ENCODE results near the gene LIN9.
"Not testable (repeated sequence)": the region's sequence is repeated elsewhere in the genome, so short reads cannot be mapped to it uniquely, and the experiment has no call there.

The LIN9 gene

DNA sequence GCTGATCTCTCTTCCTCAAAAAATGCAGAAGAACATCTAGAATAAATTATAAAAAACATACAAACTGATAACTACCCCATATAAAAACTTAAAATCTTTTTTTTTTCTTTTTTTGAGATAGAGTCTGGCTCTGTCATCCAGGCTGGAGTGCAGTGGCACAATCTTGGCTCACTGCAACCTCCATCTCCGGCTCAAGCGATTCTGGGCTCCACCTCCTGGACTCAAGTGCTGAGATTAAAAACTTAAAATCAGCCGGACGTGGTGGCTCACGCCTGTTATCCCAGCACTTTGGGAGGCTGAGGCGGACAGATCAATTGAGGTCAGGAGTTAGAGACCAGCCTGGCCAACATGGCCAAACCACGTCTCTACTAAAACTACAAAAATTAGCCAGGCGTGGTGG, 31.1 kb downstream of the LIN9 start:
- no peak for FAIRE-seq
- no peak for DNase-seq (ENCODE audit: insufficient read length, low spot score)

DNA sequence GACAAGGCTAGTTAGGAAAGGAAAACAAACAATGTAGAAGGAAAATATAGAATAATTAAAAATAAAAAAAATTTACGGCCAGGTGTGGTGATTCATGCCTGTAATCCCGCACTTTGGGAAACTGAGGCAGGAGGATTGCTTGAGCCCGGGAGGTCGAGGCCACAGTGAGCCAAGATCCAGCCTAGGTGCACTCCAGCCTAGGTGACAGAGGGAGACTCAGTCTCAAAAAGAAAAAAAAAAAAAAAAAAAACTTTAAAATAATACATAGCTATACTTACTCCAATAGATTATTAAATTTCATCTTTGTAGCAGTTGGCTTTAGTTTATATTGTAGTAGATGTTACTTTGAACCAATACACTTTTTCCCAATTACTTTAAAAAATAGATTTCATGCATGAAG, 32.0 kb downstream of the LIN9 start:
- no peak for DNase-seq (ENCODE audit: insufficient read length, low spot score)
- no peak for FAIRE-seq

DNA sequence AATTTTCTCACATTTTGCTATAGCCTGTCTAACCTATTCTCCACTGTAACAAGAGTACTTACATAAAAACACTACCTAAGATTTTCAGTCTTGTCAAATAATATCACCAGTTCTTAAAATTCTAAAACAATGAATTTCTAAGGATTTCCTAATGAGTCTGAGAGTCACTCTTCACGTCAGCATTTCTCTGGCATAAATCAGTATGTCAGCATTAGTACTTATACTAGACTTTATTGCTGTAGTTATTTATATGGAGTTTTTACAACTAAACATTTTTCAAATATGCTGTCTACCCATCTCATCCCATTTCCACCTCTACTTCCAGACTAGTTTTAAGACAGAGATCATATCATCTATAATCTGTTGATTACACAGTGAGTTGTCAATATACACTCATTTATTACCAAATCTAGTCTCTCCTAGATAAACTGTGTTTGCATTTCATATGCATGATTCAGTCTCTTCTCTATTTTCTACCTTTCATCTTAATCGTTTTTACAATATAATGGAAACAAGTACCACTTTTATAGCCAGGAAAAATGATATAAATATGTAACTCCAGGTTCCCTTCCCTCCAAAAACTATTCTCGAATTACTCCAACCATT, 32.8 kb downstream of the LIN9 start:
- FAIRE-seq (no peak), DNase-seq (ENCODE audit: insufficient read length, low spot score) (no peak)

DNA sequence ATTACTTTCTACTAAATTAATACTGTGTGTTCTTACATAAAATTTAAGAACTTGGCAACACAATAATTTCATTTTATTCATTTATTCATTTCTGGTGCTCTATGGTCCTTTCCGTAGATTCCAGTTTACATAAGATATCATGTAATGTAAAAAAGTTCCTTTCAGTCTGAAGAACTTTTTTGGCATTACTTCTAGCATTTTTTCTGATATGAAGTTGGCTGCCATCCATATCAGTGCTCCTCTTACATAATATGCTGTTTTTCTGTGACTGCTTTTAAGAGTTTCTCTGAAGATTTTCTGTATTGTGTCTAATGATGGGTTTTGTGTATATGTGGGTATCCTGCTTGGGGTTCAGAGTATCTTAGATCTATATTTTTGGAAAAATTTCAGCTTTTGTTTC, 34.8 kb downstream of the LIN9 start:
- FAIRE-seq (no peak), DNase-seq (ENCODE audit: insufficient read length, low spot score) (no peak)

DNA sequence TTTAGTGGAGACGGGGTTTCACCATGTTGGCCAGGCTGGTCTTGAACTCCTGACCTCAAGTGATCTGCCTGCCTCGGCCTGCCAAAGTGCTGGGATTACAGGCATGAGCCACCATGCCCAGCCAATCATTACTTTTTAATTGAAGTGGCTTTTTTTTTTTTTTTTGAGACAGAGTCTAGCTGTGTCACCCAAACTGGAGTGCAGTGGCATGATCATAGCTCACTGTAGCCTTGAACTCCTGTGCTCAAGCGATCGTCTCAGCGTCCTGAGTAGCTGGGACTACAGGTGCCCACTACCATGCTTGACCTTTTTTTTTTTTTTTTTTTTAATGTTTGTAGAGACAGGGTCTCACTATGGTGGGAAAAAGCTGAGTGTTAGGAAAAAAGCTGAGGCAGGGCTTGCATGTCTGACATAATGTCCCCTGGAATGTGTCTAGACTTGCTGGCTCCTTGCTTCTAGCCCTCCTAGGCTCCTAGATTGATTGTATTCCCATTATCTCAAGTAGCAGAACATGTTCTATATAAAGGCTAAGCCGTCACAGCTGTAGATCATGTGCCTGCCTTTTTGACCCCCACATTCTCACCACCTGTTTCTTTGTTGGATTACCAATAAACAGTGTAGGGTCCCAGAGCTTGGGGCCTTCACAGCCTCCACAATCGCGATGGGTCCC, 36.6 kb downstream of the LIN9 start:
- not testable (repeated sequence) for DNase-seq (ENCODE audit: insufficient read length, low spot score)

GRCh38 chr1:226268421-226269124, 40.4 kb downstream of the LIN9 start:
- FAIRE-seq = no peak
- DNase-seq (ENCODE audit: insufficient read length, low spot score) = no peak

More for the DNA sequence above, 36.6 kb downstream of the LIN9 start:
- not testable (repeated sequence) for FAIRE-seq

- no peak for DNase-seq (ENCODE audit: insufficient read length, low spot score)
- no peak for FAIRE-seq
Observed at GRCh38 chr1:226261818-226262217, 47.1 kb downstream of the LIN9 start.

DNA sequence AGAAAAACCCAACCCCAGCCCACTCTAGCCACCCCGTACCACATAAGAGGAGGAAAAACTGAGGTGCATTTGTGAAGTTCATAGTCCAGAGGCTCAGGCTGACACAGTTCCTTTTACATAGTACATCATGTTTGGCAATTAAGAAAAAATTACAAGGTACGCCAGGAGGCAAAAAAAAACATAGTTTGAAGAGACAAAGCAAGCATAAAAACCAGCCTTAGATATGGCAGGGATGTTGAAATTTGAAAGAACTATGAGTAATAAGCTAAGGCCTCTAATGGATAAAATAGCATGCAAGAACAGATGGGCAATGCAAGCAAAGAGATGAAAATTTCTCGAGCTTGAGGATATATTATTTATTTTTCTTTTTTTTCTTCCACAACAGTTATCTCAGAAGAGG, 53.6 kb downstream of the LIN9 start:
- FAIRE-seq (no peak), DNase-seq (ENCODE audit: insufficient read length, low spot score) (no peak)

DNA sequence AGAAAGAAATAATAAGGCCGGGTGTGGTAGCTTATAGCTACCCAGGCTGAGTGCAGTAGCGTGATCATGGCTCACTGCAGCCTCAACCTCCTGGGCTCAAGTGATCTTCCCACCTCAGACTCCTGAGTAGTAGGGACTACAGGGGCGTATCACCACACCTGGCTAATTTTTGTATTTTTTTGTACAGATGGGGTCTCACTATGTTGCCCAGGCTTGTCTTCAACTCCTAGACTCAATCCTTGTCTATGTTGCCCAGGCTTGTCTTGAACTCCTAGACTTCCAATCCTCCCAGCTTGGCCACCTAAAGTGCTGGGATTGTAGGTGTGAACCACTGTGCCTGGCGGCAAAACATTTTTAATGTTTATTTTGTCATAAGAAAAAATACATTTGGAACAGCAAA, 55.0 kb downstream of the LIN9 start:
- no peak for DNase-seq (ENCODE audit: insufficient read length, low spot score)
- no peak for FAIRE-seq

DNA sequence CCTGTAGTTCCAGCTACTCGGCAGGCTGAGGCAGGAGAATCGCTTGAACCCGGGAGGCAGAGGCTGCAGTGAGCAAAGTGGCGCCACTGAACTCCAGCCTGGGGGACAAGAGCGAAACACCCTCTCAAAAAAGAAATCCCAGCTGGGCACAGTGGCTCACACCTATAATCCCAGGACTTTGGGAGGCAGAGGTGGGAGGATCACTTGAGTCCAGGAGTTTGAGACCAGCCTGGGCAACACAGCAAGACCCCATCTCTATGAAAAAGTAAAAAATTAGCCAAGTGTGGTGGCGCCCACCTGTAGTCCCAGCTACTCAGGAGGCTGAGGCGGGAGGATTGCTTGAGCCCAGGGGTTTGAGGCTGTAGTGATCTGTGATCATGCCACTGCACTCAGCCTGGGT, 56.1 kb downstream of the LIN9 start:
- not testable (repeated sequence) for FAIRE-seq; DNase-seq (ENCODE audit: insufficient read length, low spot score)

GRCh38 chr1:226250511-226250910, 58.5 kb downstream of the LIN9 start:
- no peak for FAIRE-seq
- no peak for DNase-seq (ENCODE audit: insufficient read length, low spot score)

DNA sequence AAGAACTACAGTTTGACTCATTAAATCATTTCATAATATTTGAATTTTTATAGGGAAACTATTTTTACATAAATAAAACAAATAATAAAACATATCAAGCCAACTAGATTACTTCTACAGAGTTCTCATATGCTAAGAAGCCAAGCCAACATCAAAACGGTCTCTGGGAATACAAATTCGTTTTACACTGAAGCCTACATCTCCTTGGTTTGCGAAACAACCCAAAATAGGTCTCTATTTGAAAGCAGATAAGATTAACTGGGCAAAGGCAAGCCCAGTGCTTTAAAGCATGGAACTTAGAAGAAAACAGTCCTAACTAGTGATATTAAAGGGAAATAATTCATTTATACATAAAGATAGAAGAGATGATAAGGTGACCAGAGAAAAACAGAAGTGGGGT, 60.2 kb downstream of the LIN9 start:
- no peak for DNase-seq (ENCODE audit: insufficient read length, low spot score)
- no peak for FAIRE-seq

DNA sequence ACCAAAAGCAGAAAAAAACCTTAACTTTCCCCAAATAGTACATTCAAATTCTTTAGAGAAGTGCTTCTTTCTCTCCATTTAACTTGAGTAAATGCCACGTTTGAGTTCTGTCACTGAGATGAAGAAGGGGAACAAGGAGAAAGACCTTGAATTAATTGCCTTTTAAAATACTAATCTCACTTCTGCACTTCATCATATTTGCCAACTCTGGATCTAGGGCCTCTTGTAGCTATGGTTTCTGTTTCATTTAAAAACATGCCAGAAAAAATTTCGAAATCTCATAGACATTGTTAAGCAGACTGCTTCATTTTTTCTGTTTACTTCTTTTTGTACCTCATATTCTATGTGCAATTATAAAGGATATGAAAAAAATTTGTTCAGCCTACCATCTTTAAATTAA, 60.9 kb downstream of the LIN9 start:
- DNase-seq (ENCODE audit: insufficient read length, low spot score) (no peak), FAIRE-seq (no peak)

DNA sequence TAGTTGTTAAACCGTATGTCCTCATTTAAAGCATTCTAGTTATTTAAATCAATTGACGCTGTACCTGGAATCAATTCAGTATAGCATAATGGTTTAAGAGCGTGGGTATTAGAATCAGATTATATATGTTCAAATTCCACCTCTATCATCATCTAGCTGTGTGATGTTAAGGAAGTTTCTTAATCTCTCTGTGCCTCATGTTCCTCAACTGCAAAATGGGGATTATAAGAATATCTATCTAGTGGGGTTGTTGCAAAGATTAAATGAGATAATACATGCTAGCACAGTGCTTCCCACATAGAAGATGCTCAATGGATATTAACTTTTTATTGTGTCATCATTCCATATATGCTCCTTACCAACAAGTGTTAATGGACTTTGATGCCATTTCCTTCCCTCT, 69.5 kb downstream of the LIN9 start:
- no peak for FAIRE-seq
- no peak for DNase-seq (ENCODE audit: insufficient read length, low spot score)

- FAIRE-seq (no peak), DNase-seq (ENCODE audit: insufficient read length, low spot score) (no peak)
Observed at GRCh38 chr1:226236826-226237225, 72.1 kb downstream of the LIN9 start.

GRCh38 chr1:226233806-226234205, 75.2 kb downstream of the LIN9 start:
- DNase-seq (ENCODE audit: insufficient read length, low spot score) = no peak
- FAIRE-seq = no peak

DNA sequence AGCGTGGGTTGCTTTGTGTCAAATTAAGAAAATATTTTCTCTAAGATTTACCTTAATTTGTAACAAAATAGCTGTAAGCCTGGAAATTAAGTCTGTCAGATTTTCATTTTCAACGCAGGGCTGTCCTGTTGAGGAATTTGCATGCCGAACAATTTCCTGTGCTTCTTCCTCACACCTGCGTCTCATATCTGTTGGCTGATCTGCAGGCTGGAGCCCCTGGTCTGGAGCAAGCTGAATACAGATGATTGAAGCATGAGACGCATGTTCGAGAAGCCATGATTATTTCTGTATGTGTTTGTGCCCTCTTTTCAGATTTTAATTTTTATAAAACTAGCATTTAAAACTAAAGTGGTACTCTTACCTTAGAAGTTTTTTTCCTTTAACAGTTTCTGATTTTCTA, 75.7 kb downstream of the LIN9 start:
- no peak for FAIRE-seq
- no peak for DNase-seq (ENCODE audit: insufficient read length, low spot score)

DNA sequence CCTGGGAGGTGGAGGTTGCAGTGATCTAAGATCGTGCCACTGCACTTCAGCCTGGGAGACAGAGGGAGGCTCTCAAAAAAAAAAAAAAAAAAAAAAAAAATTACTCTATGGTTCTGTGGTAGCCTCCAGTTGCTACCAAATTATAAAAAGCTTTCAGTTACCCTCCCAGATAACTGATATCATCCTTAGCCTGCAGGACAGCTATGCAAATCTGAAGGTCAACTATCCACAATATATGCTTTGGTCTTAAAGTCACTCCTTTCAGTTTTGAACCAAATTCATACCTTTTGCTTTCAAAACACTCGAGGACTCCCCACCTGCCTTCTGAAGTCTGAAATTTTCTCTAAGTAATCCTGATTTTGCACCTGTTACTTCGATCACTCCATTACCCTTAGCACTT, 82.4 kb downstream of the LIN9 start:
- FAIRE-seq (no peak), DNase-seq (ENCODE audit: insufficient read length, low spot score) (no peak)

DNA sequence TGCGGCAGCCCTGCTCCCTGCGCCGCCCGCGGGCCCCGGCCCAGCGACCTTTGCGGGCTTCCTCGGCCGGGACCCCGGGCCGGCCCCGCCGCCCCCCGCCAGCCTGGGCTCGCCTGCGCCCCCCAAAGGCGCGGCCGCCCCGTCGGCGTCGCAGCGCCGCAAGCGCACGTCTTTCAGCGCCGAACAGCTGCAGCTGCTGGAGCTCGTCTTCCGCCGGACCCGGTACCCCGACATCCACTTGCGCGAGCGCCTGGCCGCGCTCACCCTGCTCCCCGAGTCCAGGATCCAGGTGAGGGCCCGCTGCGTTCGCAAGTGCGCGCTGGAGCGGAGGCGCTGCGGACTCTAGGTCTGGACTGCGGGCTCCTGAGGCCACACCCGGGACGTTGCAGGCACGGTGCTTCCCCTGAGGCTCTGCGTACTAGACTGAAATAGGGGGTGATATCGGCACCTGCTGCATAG, 85.1 kb downstream of the LIN9 start:
- DNase-seq (ENCODE audit: insufficient read length, low spot score) (peak; percentile 41), FAIRE-seq (no peak)

- DNase-seq (ENCODE audit: insufficient read length, low spot score) = no peak
- FAIRE-seq = no peak
Observed at GRCh38 chr1:226223157-226223785, 85.7 kb downstream of the LIN9 start, which contains the start of gene MIXL1. Gene MIXL1, plus strand, starts transcription at chr1:226223664. Its CDS starts 18 bp downstream, at chr1:226223682.

GRCh38 chr1:226222686-226223085, 86.3 kb downstream of the LIN9 start:
- FAIRE-seq = no peak
- no peak for DNase-seq (ENCODE audit: insufficient read length, low spot score)

Measured in HTR-8/SVneo (cell line).